Fibroblast of lung (primary cell): ENCODE results near the gene TRIM15. TPM values are rescaled to one million over a fixed set of nuclear protein-coding genes. Genes with fewer than 3 reads are reported as not detected.

ENCODE experiments used
- DNase-seq, 2 donors: peaks; one replicate each; pipeline versions ENCODE4 v3.0.0 to v3.0.0-alpha.2; 2010; ENCODE audit warnings: low read depth in 2 of 2
- H2AFZ ChIP-seq: 2 replicates; pipeline ENCODE4 v1.5.1; 2012; ENCODE audit warnings: low read length, control low read depth, inconsistent platforms
- H3K27ac ChIP-seq: 2 replicates; pipeline ENCODE4 v1.5.1; 2011; ENCODE audit warnings: low read length, control low read depth; ENCODE audit not compliant: insufficient read depth
- H3K27me3 ChIP-seq: 2 replicates; pipeline ENCODE4 v1.5.1; 2011; ENCODE audit warnings: mild to moderate bottlenecking, low read length; ENCODE audit not compliant: control insufficient read depth, insufficient read depth
- H3K36me3 ChIP-seq: 2 replicates; pipeline ENCODE4 v1.5.1; 2011; ENCODE audit warnings: low read length; ENCODE audit not compliant: control insufficient read depth, insufficient read depth
- H3K4me1 ChIP-seq: 2 replicates; pipeline ENCODE4 v1.5.1; 2011; ENCODE audit warnings: low read length; ENCODE audit not compliant: control insufficient read depth, insufficient read depth; ENCODE audit errors: extremely low read depth
- H3K4me2 ChIP-seq: 2 replicates; pipeline ENCODE4 v1.5.1; 2011; ENCODE audit warnings: low read length, control low read depth; ENCODE audit not compliant: insufficient read depth; ENCODE audit errors: extremely low read depth
- H3K4me3 ChIP-seq, 4 experiments: fragments of 200-600 bp in 1 of 4; sonication (generic) in 1 of 4; replicated peaks in 1 of 4; 2 replicates each; pipeline ENCODE4 v1.5.1; 2011 to 2016; ENCODE audit warnings: low read length in 4 of 4, low read depth in 3 of 4, mild to moderate bottlenecking in 3 of 4, control low read depth in 2 of 4, inconsistent platforms in 1 of 4, mixed read lengths in 1 of 4; ENCODE audit not compliant: insufficient read depth in 1 of 4; ENCODE audit errors: control extremely low read depth in 1 of 4
- H3K79me2 ChIP-seq: 2 replicates; pipeline ENCODE4 v1.5.1; 2012; ENCODE audit warnings: mild to moderate bottlenecking, low read length, inconsistent platforms; ENCODE audit not compliant: control insufficient read depth, insufficient read depth
- H3K9ac ChIP-seq: 2 replicates; pipeline ENCODE4 v1.5.1; 2011; ENCODE audit warnings: mild to moderate bottlenecking, low read length, control low read depth; ENCODE audit not compliant: insufficient read depth
- H3K9me3 ChIP-seq: 2 replicates; pipeline ENCODE4 v1.5.1; 2012; ENCODE audit warnings: low read depth, low read length; ENCODE audit not compliant: control insufficient read depth, insufficient read depth
- H4K20me1 ChIP-seq: 2 replicates; pipeline ENCODE4 v1.5.1; 2011; ENCODE audit warnings: low read length; ENCODE audit not compliant: control insufficient read depth, insufficient read depth; ENCODE audit errors: extremely low read depth
- CTCF ChIP-seq, 2 donors: IDR thresholded peaks in 1 of 2; conservative IDR thresholded peaks in 1 of 2; 1 replicate in 1 of 2; 2 replicates in 1 of 2; pipeline ENCODE4 v1.5.1; 2011 to 2012; ENCODE audit warnings: low read length in 2 of 2, control low read depth in 1 of 2, inconsistent platforms in 1 of 2, low read depth in 1 of 2, mild to moderate bottlenecking in 1 of 2
- EZH2 ChIP-seq: IDR thresholded peaks from 2 replicates; pipeline ENCODE4 v1.5.1; 2012; ENCODE audit warnings: low read length, control low read depth, mild to moderate bottlenecking; ENCODE audit errors: missing control alignments
- polyA plus RNA-seq, 2 donors: library from polyadenylated mRNA; depleted of rRNA in 1 of 2; stranded (reverse) in 1 of 2; unstranded in 1 of 2; fragments of >200 nt; gene quantifications; 2 replicates each; pipeline ENCODE4 v1.2.1, GENCODE V29; 2011 to 2012; ENCODE audit warnings: missing spikeins in 1 of 2
- total RNA-seq: library from RNA; depleted of rRNA; stranded (reverse); fragments of >200 nt; gene quantifications from 2 replicates; pipeline ENCODE4 v1.2.1, GENCODE V29; 2014

TRIM15 gene
- total and polyA plus RNA-seq, 2 donors (not counting 1 experiment from before 2014, with no cell fraction given): not detected

GRCh38 chr6:30192076-30192475 lies 28.7 kb downstream of the TRIM15 start:
- Histone ChIP-seq H3K9me3 (no peaks in the 10 kb centered on the region), H3K36me3 (peaks cover 11% of the 10 kb centered on the region), H3K4me2 (no peak overlapping the region), H3K27me3 (no peaks in the 10 kb centered on the region), H2AFZ (no peak overlapping the region), H3K79me2 (no peaks in the 10 kb centered on the region), H3K9ac (no peak overlapping the region), H3K4me1 (peaks cover 2% of the 10 kb centered on the region), H4K20me1 (no peaks in the 10 kb centered on the region), H3K4me3 (no peak overlapping the region), H3K27ac (no peak overlapping the region)
- TF ChIP-seq EZH2 (no peak), CTCF (conservative IDR thresholded peaks at IDR 0.05 in 1 of 2, IDR thresholded peaks at IDR 0.05 in 1 of 2; ENCODE audit: low read depth in 1 of 2, low read length in 2 of 2) (no peak)
- DNase-seq: peak in 1 of 2 donors; percentile 11

- Histone ChIP-seq H3K27ac (no peak overlapping the region), H4K20me1 (no peaks in the 10 kb centered on the region), H3K36me3 (peaks cover 25% of the 10 kb centered on the region), H3K4me3 (no peak overlapping the region), H3K4me1 (peaks cover 2% of the 10 kb centered on the region), H2AFZ (no peak overlapping the region), H3K27me3 (no peaks in the 10 kb centered on the region), H3K79me2 (no peaks in the 10 kb centered on the region), H3K9me3 (no peaks in the 10 kb centered on the region), H3K4me2 (peak overlapping the region; percentile 52), H3K9ac (no peak overlapping the region)
- no peak for DNase-seq
- no peak for TF ChIP-seq EZH2
- TF ChIP-seq CTCF (conservative IDR thresholded peaks at IDR 0.05 in 1 of 2, IDR thresholded peaks at IDR 0.05 in 1 of 2; ENCODE audit: low read depth in 1 of 2, low read length in 2 of 2): no peak
Observed at GRCh38 chr6:30194797-30195690, 31.7 kb downstream of the TRIM15 start.

GRCh38 chr6:30195951-30196350 lies 32.6 kb downstream of the TRIM15 start:
- no peak overlapping the region for H3K4me2 ChIP-seq
- H3K36me3 ChIP-seq: peaks cover 22% of the 10 kb centered on the region
- H2AFZ ChIP-seq: no peak overlapping the region
- no peaks in the 10 kb centered on the region for H3K79me2 ChIP-seq
- no peak overlapping the region for H3K9ac ChIP-seq
- no peak overlapping the region for H3K4me3 ChIP-seq
- no peak overlapping the region for H3K27ac ChIP-seq
- no peaks in the 10 kb centered on the region for H4K20me1 ChIP-seq
- H3K27me3 ChIP-seq: no peaks in the 10 kb centered on the region
- DNase-seq: no peak
- H3K9me3 ChIP-seq: no peaks in the 10 kb centered on the region
- peaks cover 2% of the 10 kb centered on the region for H3K4me1 ChIP-seq
- TF ChIP-seq EZH2: no peak
- no peak for TF ChIP-seq CTCF (conservative IDR thresholded peaks at IDR 0.05 in 1 of 2, IDR thresholded peaks at IDR 0.05 in 1 of 2; ENCODE audit: low read depth in 1 of 2, low read length in 2 of 2)
